ENCODE measurements around the gene ARG2.

DNA sequence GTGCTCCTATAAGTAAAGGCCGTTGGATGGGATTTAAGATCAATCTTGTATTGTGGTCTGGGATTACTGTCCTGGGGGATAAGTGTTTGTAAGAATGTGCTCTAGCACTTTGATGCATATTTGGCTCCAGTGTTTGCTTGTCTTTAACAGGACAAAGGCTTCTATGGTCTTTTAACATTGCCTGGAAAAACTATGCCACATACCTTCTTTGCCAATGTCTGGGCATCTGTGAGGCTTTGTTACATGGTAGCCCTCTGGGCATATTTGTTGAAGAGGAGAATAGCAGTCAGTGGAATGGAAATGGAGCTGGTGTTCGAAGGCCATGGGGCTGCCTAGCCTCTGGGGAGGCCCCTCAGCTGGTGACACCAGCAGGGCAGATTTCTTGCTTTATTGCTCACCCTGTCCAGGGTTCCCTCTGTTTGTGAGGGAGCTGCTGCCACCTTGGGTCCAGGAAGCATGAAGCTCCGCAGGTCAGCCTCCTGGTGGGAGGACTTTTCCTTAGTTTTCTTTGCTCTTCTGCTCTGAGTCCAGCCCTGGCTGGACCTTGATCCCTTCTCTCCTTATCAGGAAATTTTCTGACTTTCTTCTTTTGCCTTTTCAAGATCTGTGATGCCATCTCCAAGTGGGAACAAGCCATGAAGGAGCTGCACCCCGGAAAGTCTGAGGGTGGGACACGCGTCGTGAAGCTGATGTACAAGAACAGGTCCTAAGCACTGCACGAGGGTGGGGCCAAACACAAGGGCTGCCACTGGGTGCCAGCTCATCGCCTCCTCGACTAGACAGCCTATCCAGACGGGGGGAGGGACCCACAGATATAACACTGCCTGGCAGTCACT, 39.2 kb upstream of the ARG2 start:
- TF ChIP-seq, protein P1, sequence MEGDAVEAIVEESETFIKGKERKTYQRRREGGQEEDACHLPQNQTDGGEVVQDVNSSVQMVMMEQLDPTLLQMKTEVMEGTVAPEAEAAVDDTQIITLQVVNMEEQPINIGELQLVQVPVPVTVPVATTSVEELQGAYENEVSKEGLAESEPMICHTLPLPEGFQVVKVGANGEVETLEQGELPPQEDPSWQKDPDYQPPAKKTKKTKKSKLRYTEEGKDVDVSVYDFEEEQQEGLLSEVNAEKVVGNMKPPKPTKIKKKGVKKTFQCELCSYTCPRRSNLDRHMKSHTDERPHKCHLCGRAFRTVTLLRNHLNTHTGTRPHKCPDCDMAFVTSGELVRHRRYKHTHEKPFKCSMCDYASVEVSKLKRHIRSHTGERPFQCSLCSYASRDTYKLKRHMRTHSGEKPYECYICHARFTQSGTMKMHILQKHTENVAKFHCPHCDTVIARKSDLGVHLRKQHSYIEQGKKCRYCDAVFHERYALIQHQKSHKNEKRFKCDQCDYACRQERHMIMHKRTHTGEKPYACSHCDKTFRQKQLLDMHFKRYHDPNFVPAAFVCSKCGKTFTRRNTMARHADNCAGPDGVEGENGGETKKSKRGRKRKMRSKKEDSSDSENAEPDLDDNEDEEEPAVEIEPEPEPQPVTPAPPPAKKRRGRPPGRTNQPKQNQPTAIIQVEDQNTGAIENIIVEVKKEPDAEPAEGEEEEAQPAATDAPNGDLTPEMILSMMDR (conservative IDR thresholded peaks at IDR 0.05) = no peak
- TF ChIP-seq EZH2 (IDR thresholded peaks at IDR 0.05; ENCODE audit: low read depth) = no peak
